DND-41 (cell line): ENCODE data around the gene COL6A3.

Experiments used
- ATAC-seq: fragments of 200-7000 bp; cut with Tn5 transposase; 3 replicates; pipeline ENCODE4 v1.9.1; 2021; ENCODE audit warnings: low read depth; ENCODE audit not compliant: insufficient read depth
- DNase-seq: peaks from one replicate; pipeline ENCODE4 v3.0.0-alpha.2; 2020
- H2AFZ ChIP-seq: 2 replicates; pipeline ENCODE4 v1.6.0; 2012; ENCODE audit warnings: low read depth, low read length
- H3K27ac ChIP-seq: 2 replicates; pipeline ENCODE4 v1.5.1; 2012; ENCODE audit warnings: low read length, inconsistent platforms
- H3K27me3 ChIP-seq: fragments of 200-600 bp; sonication (generic); 2 replicates; pipeline ENCODE4 v1.6.0; 2012; ENCODE audit warnings: low read length, mild to moderate bottlenecking, inconsistent platforms; ENCODE audit not compliant: insufficient read depth, poor library complexity
- H3K36me3 ChIP-seq: 2 replicates; pipeline ENCODE4 v1.5.1; 2012; ENCODE audit warnings: low read length, inconsistent platforms; ENCODE audit not compliant: insufficient read depth
- H3K4me1 ChIP-seq: 2 replicates; pipeline ENCODE4 v1.5.1; 2012; ENCODE audit warnings: mild to moderate bottlenecking, low read length; ENCODE audit not compliant: insufficient read depth
- H3K4me2 ChIP-seq: 2 replicates; pipeline ENCODE4 v1.6.0; 2012; ENCODE audit warnings: mild to moderate bottlenecking, moderate library complexity, low read length, inconsistent platforms; ENCODE audit not compliant: insufficient read depth
- H3K4me3 ChIP-seq, 2 experiments: fragments of 200-600 bp in 1 of 2; shearing (Covaris generic) in 1 of 2; 2 replicates each; pipeline ENCODE4 v1.5.1; 2012 to 2016; ENCODE audit warnings: inconsistent platforms in 2 of 2, low read length in 2 of 2, mild to moderate bottlenecking in 2 of 2, low read depth in 1 of 2, moderate library complexity in 1 of 2
- H3K79me2 ChIP-seq: 2 replicates; pipeline ENCODE4 v1.6.0; 2012; ENCODE audit warnings: low read length, inconsistent platforms; ENCODE audit not compliant: insufficient read depth
- H3K9ac ChIP-seq: 2 replicates; pipeline ENCODE4 v1.6.0; 2012; ENCODE audit warnings: low read depth, mild to moderate bottlenecking, inconsistent platforms, low read length, moderate library complexity
- H3K9me3 ChIP-seq: 2 replicates; pipeline ENCODE4 v1.5.1; 2012; ENCODE audit warnings: low read length, moderate library complexity, mild to moderate bottlenecking, inconsistent platforms; ENCODE audit not compliant: insufficient read depth, severe bottlenecking
- H4K20me1 ChIP-seq: 2 replicates; pipeline ENCODE4 v1.6.0; 2012; ENCODE audit warnings: low read length; ENCODE audit not compliant: insufficient read depth
- EZH2 ChIP-seq: IDR thresholded peaks from 3 replicates; pipeline ENCODE4 v1.6.1; 2012; ENCODE audit warnings: borderline replicate concordance, low read depth, mild to moderate bottlenecking, moderate library complexity, low read length, inconsistent platforms; ENCODE audit not compliant: severe bottlenecking
- TF ChIP-seq, protein P1 (sequence below): IDR thresholded peaks from 2 replicates; pipeline ENCODE4 v1.5.1; 2012; ENCODE audit warnings: borderline replicate concordance, low read length, moderate library complexity, mild to moderate bottlenecking; ENCODE audit not compliant: poor library complexity, severe bottlenecking; ENCODE audit errors: extremely low read depth

COL6A3 gene

DNA sequence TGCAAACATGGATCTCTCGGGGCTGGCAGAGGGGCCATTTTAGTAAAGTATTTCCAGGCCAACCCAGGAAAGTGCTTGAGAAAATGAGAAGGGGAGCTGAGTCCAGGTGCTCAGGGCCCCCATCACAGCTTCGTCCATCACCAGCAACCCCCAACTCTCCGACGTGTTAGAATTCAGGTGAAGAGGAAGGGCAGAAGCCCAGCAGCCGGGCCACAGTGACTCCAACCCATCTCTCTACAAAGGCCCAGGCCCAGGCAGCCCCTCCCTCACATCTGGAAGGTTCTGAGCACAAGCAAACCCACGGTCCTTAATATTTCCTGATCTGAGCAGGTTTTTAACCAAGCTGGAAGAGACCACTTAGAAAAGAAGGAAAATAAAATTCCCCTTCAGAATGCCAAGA, 34.7 kb upstream of the COL6A3 start:
- Histone ChIP-seq H3K4me1 (no peaks in the 10 kb centered on the region), H4K20me1 (no peaks in the 10 kb centered on the region), H3K27ac (no peak overlapping the region), H3K36me3 (no peaks in the 10 kb centered on the region), H3K9me3 (no peaks in the 10 kb centered on the region), H3K4me2 (no peak overlapping the region), H3K4me3 (no peak overlapping the region), H2AFZ (no peak overlapping the region), H3K79me2 (no peaks in the 10 kb centered on the region), H3K27me3 (no peaks in the 10 kb centered on the region), H3K9ac (no peak overlapping the region)
- TF ChIP-seq EZH2, result no peak
- TF ChIP-seq, protein P1, sequence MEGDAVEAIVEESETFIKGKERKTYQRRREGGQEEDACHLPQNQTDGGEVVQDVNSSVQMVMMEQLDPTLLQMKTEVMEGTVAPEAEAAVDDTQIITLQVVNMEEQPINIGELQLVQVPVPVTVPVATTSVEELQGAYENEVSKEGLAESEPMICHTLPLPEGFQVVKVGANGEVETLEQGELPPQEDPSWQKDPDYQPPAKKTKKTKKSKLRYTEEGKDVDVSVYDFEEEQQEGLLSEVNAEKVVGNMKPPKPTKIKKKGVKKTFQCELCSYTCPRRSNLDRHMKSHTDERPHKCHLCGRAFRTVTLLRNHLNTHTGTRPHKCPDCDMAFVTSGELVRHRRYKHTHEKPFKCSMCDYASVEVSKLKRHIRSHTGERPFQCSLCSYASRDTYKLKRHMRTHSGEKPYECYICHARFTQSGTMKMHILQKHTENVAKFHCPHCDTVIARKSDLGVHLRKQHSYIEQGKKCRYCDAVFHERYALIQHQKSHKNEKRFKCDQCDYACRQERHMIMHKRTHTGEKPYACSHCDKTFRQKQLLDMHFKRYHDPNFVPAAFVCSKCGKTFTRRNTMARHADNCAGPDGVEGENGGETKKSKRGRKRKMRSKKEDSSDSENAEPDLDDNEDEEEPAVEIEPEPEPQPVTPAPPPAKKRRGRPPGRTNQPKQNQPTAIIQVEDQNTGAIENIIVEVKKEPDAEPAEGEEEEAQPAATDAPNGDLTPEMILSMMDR, result no peak
- no peak for ATAC-seq
- DNase-seq, result no peak

DNA sequence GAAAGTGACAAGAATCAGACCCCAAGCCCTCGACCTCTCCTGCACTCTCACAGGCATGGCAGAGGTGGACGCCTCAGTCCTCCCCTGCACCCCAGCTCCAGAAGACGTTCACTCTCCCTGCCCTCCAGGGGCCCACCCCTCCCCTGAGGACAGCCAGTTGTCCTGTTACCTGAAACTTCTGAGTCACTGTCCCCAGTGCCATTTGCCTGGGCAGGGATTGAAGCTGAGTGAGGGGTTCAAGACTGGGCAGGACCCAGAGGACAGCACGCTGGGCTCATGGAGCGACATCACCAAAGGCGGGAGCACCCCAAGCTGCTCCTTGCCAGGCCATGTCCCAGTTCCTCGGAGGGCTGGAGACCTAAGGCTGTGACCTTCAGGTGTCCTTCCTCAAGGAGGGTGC, 34.2 kb upstream of the COL6A3 start:
- Histone ChIP-seq H2AFZ (no peak overlapping the region), H3K27ac (no peak overlapping the region), H3K27me3 (no peaks in the 10 kb centered on the region), H3K9me3 (no peaks in the 10 kb centered on the region), H3K9ac (no peak overlapping the region), H3K4me3 (no peak overlapping the region), H3K36me3 (no peaks in the 10 kb centered on the region), H3K79me2 (no peaks in the 10 kb centered on the region), H4K20me1 (no peaks in the 10 kb centered on the region), H3K4me2 (no peak overlapping the region), H3K4me1 (no peaks in the 10 kb centered on the region)
- ATAC-seq, result no peak
- no peak for DNase-seq
- TF ChIP-seq EZH2, result no peak
- TF ChIP-seq, protein P1, result no peak

DNA sequence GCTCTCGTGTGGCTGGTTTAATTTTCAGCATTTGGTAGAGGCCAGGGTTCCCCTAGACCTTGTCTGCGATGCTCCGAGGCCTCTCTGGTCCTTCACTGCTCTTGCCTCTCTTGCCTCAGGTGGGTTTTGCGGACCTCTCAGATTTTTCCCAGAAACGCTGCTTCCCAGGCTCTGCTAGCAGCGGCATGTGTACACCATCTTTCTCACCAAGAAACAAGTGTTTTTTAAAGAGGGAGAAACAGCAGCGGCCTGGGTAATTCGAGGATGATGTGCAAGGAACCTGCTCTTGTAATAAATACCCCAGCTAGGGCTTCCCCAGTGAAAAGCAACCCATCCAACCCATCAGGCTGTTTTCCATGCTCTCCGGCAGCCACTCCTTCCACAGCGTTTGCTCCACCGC, 33.5 kb upstream of the COL6A3 start:
- TF ChIP-seq, protein P1, result no peak
- no peak for TF ChIP-seq EZH2
- H3K27ac ChIP-seq, result no peak overlapping the region

DNA sequence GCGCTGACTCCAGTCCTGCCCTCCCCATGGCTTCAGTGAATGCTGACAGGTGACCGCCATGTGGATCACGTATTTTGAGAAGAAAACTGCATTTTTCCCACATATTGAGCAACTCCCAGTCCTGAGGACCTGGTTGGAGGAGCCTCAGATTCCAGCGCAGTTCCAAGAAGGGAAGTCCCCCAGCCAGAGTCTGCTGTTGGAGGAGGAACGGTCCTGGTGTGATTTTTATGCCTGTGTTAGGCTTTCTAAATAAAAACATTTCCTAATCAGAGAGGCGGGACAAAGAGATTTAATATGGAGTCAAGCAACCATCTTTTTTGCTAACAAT, 32.3 kb upstream of the COL6A3 start:
- DNase-seq, result no peak
- H3K27me3 ChIP-seq, result no peaks in the 10 kb centered on the region
- no peak overlapping the region for H3K4me2 ChIP-seq
- H3K36me3 ChIP-seq, result no peaks in the 10 kb centered on the region
- H3K9ac ChIP-seq, result no peak overlapping the region
- H2AFZ ChIP-seq, result no peak overlapping the region
- H3K79me2 ChIP-seq, result no peaks in the 10 kb centered on the region
- H3K27ac ChIP-seq, result no peak overlapping the region
- no peak for TF ChIP-seq EZH2
- TF ChIP-seq, protein P1, result no peak
- no peak for ATAC-seq
- no peaks in the 10 kb centered on the region for H3K4me1 ChIP-seq
- no peaks in the 10 kb centered on the region for H4K20me1 ChIP-seq
- no peaks in the 10 kb centered on the region for H3K9me3 ChIP-seq
- H3K4me3 ChIP-seq, result no peak overlapping the region

More for the DNA sequence above, 33.5 kb upstream of the COL6A3 start:
- DNase-seq, result no peak
- Histone ChIP-seq H3K4me3 (no peak overlapping the region), H3K9me3 (no peaks in the 10 kb centered on the region), H3K4me2 (no peak overlapping the region), H2AFZ (no peak overlapping the region), H4K20me1 (no peaks in the 10 kb centered on the region), H3K27me3 (no peaks in the 10 kb centered on the region), H3K4me1 (no peaks in the 10 kb centered on the region), H3K79me2 (no peaks in the 10 kb centered on the region), H3K9ac (no peak overlapping the region), H3K36me3 (no peaks in the 10 kb centered on the region)
- no peak for ATAC-seq
